Measurements from ENCODE around the gene FAM222A. TPM values are rescaled to one million over a fixed set of nuclear protein-coding genes. Genes with fewer than 3 reads are reported as not detected.

FAM222A gene
- total RNA-seq, 4 donors from 2014 or later: 7.0 to 24.3 (median 13.5) TPM

DNA sequence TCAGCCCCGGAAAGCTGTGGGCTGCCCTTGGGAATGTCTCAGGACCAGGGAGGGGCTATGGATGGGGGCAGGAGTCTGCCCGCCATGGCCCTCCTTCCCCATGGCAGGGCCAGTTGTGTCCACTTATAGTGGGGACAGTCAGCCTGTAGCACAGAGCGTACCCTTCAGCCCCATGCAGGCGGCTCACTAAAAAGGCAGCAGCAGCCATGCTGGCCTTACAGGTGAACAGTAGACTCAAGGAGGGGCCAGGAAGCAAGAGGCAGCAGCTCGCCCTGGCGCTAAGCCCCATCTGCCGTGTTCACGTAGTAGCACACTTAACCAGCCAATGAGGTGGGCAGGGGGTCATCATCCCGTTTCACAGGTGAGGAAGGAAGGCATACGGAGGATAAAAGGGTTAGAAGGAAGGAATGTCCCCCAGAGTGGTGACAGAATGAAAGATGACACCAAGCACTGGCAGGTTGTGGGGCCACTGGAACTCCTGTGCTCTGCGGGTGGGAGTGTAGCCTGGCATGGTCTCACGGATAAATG, 52.7 kb downstream of the FAM222A start:
- H3K36me3 ChIP-seq: no peaks in the 10 kb centered on the region
- DNase-seq (no peak), ATAC-seq (no peak)
- H3K4me3 ChIP-seq: no peak overlapping the region
- in situ Hi-C loops (cut with MboI; ENCODE audit: low sequenced_read_pairs in 4 of 4) (no loop called here), intact Hi-C loops (cut with DNase I; ENCODE audit: low total_unique reads) (no loop called here)
- H3K27ac ChIP-seq: no peak overlapping the region
- H3K27me3 ChIP-seq: no peaks in the 10 kb centered on the region
- TF ChIP-seq CTCF (IDR thresholded peaks at IDR 0.05 in 4 of 5, conservative IDR thresholded peaks at IDR 0.05 in 1 of 5) (no peak), POLR2A (IDR thresholded peaks at IDR 0.05) (no peak)
- no peaks in the 10 kb centered on the region for H3K4me1 ChIP-seq
- no peaks in the 10 kb centered on the region for H3K9me3 ChIP-seq

- intact Hi-C loops (cut with DNase I; ENCODE audit: low total_unique reads): no loop called here
- ATAC-seq: no peak
- Histone ChIP-seq H3K27ac (no peak overlapping the region), H3K36me3 (no peaks in the 10 kb centered on the region), H3K4me3 (no peak overlapping the region), H3K9me3 (no peaks in the 10 kb centered on the region), H3K4me1 (no peaks in the 10 kb centered on the region), H3K27me3 (no peaks in the 10 kb centered on the region)
- DNase-seq: no peak
- TF ChIP-seq CTCF (IDR thresholded peaks at IDR 0.05 in 4 of 5, conservative IDR thresholded peaks at IDR 0.05 in 1 of 5): no peak
- no peak for TF ChIP-seq POLR2A (IDR thresholded peaks at IDR 0.05)
- in situ Hi-C loops (cut with MboI; ENCODE audit: low sequenced_read_pairs in 4 of 4): no loop called here
These were observed 53.8 kb downstream of the FAM222A start for GRCh38 chr12:109767456-109767855.

GRCh38 chr12:109767991-109768900, 54.6 kb downstream of the FAM222A start:
- DNase-seq: no peak
- no peaks in the 10 kb centered on the region for H3K9me3 ChIP-seq
- no peak overlapping the region for H3K4me3 ChIP-seq
- H3K27ac ChIP-seq: no peak overlapping the region
- peaks cover 7 to 8% of the 10 kb centered on the region in 2 donors for H3K4me1 ChIP-seq
- no peaks in the 10 kb centered on the region for H3K36me3 ChIP-seq
- intact Hi-C loops (cut with DNase I; ENCODE audit: low total_unique reads) (no loop called here), in situ Hi-C loops (cut with MboI; ENCODE audit: low sequenced_read_pairs in 4 of 4) (no loop called here)
- no peak for TF ChIP-seq POLR2A (IDR thresholded peaks at IDR 0.05)
- TF ChIP-seq CTCF (IDR thresholded peaks at IDR 0.05 in 4 of 5, conservative IDR thresholded peaks at IDR 0.05 in 1 of 5): no peak
- no peaks in the 10 kb centered on the region for H3K27me3 ChIP-seq
- ATAC-seq: no peak

GRCh38 chr12:109768901-109769670, 55.5 kb downstream of the FAM222A start:
- Histone ChIP-seq H3K4me1 (peaks cover 7 to 12% of the 10 kb centered on the region in 2 donors), H3K27me3 (no peaks in the 10 kb centered on the region), H3K27ac (no peak overlapping the region), H3K4me3 (no peak overlapping the region), H3K9me3 (no peaks in the 10 kb centered on the region), H3K36me3 (no peaks in the 10 kb centered on the region)
- no peak for DNase-seq
- intact Hi-C loops (cut with DNase I; ENCODE audit: low total_unique reads) (no loop called here), in situ Hi-C loops (cut with MboI; ENCODE audit: low sequenced_read_pairs in 4 of 4) (no loop called here)
- ATAC-seq: no peak
- TF ChIP-seq CTCF (IDR thresholded peaks at IDR 0.05 in 4 of 5, conservative IDR thresholded peaks at IDR 0.05 in 1 of 5) (no peak), POLR2A (IDR thresholded peaks at IDR 0.05) (no peak)

All from gastrocnemius medialis (tissue), 4 donors.